DOHH2 (cell line): ENCODE measurements around the gene CEP152.
A peak's percentile ranks its signal among the peaks of the same experiment; 100 is the strongest.

ENCODE experiments used
- H3F3A ChIP-seq: fragments of 200-600 bp; sonication (generic), shearing (Covaris generic); 2 replicates; pipeline ENCODE4 v1.6.0; 2016; ENCODE audit warnings: antibody characterized with exemption, mild to moderate bottlenecking; ENCODE audit not compliant: control insufficient read depth, insufficient read depth
- H3K27ac ChIP-seq: fragments of 200-600 bp; sonication (generic); 2 replicates; pipeline ENCODE4 v1.5.1; 2014; ENCODE audit warnings: low read depth, mild to moderate bottlenecking, low read length, moderate library complexity
- H3K27me3 ChIP-seq: fragments of 200-600 bp; sonication (generic); 2 replicates; pipeline ENCODE4 v1.6.1; 2014; ENCODE audit warnings: mild to moderate bottlenecking, low read length, mixed read lengths; ENCODE audit not compliant: control insufficient read depth
- H3K36me3 ChIP-seq: fragments of 200-600 bp; sonication (generic); 2 replicates; pipeline ENCODE4 v1.6.1; 2014; ENCODE audit warnings: mild to moderate bottlenecking, low read length, moderate library complexity, mixed read lengths; ENCODE audit not compliant: control insufficient read depth
- H3K4me1 ChIP-seq: fragments of 200-600 bp; sonication (generic); 2 replicates; pipeline ENCODE4 v1.6.1; 2014; ENCODE audit warnings: mild to moderate bottlenecking, low read length, mixed read lengths; ENCODE audit not compliant: control insufficient read depth
- H3K4me2 ChIP-seq: fragments of 200-600 bp; sonication (generic); 2 replicates; pipeline ENCODE4 v1.6.0; 2014; ENCODE audit warnings: mild to moderate bottlenecking, low read length, moderate library complexity
- H3K4me3 ChIP-seq: fragments of 200-600 bp; sonication (generic); 2 replicates; pipeline ENCODE4 v1.5.1; 2014; ENCODE audit warnings: mild to moderate bottlenecking, low read length, mixed read lengths
- H3K79me2 ChIP-seq: fragments of 200-600 bp; sonication (generic); 2 replicates; pipeline ENCODE4 v1.6.1; 2014; ENCODE audit warnings: mild to moderate bottlenecking, low read length, mixed read lengths; ENCODE audit not compliant: control insufficient read depth
- H3K9me2 ChIP-seq: fragments of 200-600 bp; sonication (generic); replicated peaks from 2 replicates; pipeline ENCODE4 v1.6.1; 2014; ENCODE audit warnings: mild to moderate bottlenecking, low read length, mixed read lengths; ENCODE audit not compliant: control insufficient read depth
- H3K9me3 ChIP-seq: fragments of 200-600 bp; sonication (generic); 2 replicates; pipeline ENCODE4 v1.6.1; 2014; ENCODE audit warnings: antibody characterized with exemption, low read length, mixed read lengths; ENCODE audit not compliant: control insufficient read depth, insufficient read depth
- H4K20me1 ChIP-seq: fragments of 200-600 bp; sonication (generic); 2 replicates; pipeline ENCODE4 v1.6.0; 2014; ENCODE audit warnings: low read depth, mild to moderate bottlenecking, antibody characterized with exemption, low read length, moderate library complexity; ENCODE audit not compliant: control insufficient read depth, insufficient read depth
- EZH2phosphoT487 ChIP-seq: fragments of 200-600 bp; sonication (generic); IDR thresholded peaks from 2 replicates; pipeline ENCODE4 v1.6.1; 2017; ENCODE audit warnings: borderline replicate concordance, mild to moderate bottlenecking, antibody characterized with exemption, low read length, moderate library complexity, mixed read lengths
- TF ChIP-seq, protein P1 (sequence below): fragments of 200-600 bp; sonication (generic); IDR thresholded peaks from one replicate; pipeline ENCODE4 v1.5.1; 2014; ENCODE audit warnings: antibody characterized with exemption, mild to moderate bottlenecking, low read depth, low read length; ENCODE audit not compliant: poor library complexity, severe bottlenecking

CEP152 gene

DNA sequence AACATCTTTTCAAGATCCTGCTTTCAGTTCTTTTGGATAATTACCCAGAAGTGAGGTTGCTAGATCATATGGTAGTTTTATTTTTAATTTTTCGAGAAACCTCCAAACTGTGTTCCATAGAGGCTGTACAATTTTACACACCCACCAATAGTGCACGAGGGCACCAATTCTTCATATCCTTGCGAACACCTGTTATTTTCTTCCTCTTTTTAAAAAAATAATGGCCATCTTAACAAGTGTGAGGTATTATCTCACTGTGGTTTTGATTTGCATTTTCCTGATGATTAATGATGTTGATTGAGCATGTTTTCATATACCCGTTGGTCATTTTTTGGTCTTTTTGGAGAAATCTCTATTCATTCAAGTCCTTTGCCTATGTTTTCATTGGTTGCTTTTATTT, 17.6 kb upstream of the CEP152 start:
- no peak overlapping the region for H3K27ac ChIP-seq
- no peaks in the 10 kb centered on the region for H3K79me2 ChIP-seq

DNA sequence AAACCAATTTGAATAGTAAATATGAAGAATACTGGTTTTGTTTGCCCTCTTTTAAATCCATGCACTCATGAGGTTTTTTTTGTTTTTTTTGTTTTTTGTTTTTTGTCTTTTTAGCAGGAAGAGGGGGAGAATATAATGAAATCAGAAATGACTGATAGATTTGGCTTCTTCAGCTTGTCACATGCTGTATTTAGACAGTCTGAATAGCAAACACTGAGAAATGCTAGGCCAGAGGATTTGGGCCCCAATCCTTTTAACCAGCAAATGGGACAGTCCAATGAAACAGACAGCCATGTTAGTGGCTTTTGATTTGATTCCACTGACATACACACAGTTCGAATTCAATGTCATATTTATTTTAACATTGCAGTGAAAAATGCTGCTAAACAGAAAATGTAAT, 14.2 kb upstream of the CEP152 start:
- no peaks in the 10 kb centered on the region for H3K36me3 ChIP-seq
- H3K4me3 ChIP-seq, result no peak overlapping the region
- no peak overlapping the region for H3K4me2 ChIP-seq
- no peaks in the 10 kb centered on the region for H3F3A ChIP-seq
- H4K20me1 ChIP-seq, result no peaks in the 10 kb centered on the region
- no peaks in the 10 kb centered on the region for H3K9me2 ChIP-seq
- H3K4me1 ChIP-seq, result peaks cover 12% of the 10 kb centered on the region
- TF ChIP-seq EZH2phosphoT487, result no peak
- H3K9me3 ChIP-seq, result no peaks in the 10 kb centered on the region
- no peaks in the 10 kb centered on the region for H3K79me2 ChIP-seq
- no peaks in the 10 kb centered on the region for H3K27me3 ChIP-seq
- H3K27ac ChIP-seq, result no peak overlapping the region

More for the DNA sequence above, 17.6 kb upstream of the CEP152 start:
- H3K36me3 ChIP-seq, result no peaks in the 10 kb centered on the region
- H3K27me3 ChIP-seq, result no peaks in the 10 kb centered on the region
- peaks cover 12% of the 10 kb centered on the region for H3K4me1 ChIP-seq
- H3K9me2 ChIP-seq, result no peaks in the 10 kb centered on the region
- TF ChIP-seq, protein P1, sequence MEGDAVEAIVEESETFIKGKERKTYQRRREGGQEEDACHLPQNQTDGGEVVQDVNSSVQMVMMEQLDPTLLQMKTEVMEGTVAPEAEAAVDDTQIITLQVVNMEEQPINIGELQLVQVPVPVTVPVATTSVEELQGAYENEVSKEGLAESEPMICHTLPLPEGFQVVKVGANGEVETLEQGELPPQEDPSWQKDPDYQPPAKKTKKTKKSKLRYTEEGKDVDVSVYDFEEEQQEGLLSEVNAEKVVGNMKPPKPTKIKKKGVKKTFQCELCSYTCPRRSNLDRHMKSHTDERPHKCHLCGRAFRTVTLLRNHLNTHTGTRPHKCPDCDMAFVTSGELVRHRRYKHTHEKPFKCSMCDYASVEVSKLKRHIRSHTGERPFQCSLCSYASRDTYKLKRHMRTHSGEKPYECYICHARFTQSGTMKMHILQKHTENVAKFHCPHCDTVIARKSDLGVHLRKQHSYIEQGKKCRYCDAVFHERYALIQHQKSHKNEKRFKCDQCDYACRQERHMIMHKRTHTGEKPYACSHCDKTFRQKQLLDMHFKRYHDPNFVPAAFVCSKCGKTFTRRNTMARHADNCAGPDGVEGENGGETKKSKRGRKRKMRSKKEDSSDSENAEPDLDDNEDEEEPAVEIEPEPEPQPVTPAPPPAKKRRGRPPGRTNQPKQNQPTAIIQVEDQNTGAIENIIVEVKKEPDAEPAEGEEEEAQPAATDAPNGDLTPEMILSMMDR, result no peak
- TF ChIP-seq EZH2phosphoT487, result no peak
- no peaks in the 10 kb centered on the region; the same call in 1 of the 2 replicates for H3K9me3 ChIP-seq
- H3K4me2 ChIP-seq, result peak overlapping the region; percentile 35
- H3F3A ChIP-seq, result no peaks in the 10 kb centered on the region
- H3K4me3 ChIP-seq, result no peak overlapping the region; the same call in 1 of the 2 replicates
- H4K20me1 ChIP-seq, result no peaks in the 10 kb centered on the region

DNA sequence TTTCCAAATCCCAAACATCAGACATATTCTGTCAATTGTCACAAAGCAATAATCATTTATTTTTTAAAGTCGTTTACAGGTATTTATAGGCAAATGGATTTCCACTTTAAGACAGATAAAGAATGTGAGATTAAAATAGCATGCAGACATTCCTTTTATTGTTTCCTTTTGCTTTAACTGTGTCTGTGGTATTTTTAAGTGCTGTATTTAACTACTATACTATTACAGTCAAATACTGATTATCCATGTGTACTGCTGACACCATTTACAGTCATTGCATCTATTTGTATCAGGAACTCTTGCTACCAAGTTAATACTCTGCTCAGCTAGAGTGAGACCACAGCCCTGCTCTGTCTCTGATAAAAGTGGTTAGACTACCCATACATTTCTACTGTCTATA, 12.8 kb upstream of the CEP152 start:
- Histone ChIP-seq H3K4me1 (peaks cover 8% of the 10 kb centered on the region), H4K20me1 (no peaks in the 10 kb centered on the region), H3K27ac (no peak overlapping the region), H3K9me3 (no peaks in the 10 kb centered on the region), H3K36me3 (no peaks in the 10 kb centered on the region), H3K9me2 (no peaks in the 10 kb centered on the region), H3K4me2 (no peak overlapping the region), H3K79me2 (no peaks in the 10 kb centered on the region), H3K4me3 (no peak overlapping the region), H3K27me3 (no peaks in the 10 kb centered on the region), H3F3A (no peaks in the 10 kb centered on the region)
- no peak for TF ChIP-seq EZH2phosphoT487
- TF ChIP-seq, protein P1, result no peak

DNA sequence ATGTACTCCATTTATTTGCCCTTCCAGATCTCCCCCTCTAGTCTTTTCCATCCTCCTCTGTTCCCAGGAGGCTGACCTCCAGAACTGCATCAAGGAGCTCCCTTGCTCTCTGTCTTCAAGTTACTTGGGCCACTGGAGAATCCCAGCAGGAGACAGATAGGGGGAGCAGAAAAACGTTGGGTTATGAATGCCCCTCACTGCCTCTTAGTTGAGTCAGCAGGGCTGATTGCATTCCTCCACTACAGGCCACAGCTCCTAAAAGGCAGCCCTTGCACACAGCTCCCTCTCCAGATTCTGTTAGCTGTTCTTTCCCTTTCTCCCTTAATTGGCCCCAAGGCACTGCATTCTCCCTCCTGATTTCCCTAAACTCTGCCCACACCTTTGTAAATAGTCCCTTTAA, 12.4 kb upstream of the CEP152 start:
- Histone ChIP-seq H3K4me3 (no peak overlapping the region), H3K9me2 (no peaks in the 10 kb centered on the region), H4K20me1 (no peaks in the 10 kb centered on the region), H3K4me1 (peaks cover 3% of the 10 kb centered on the region), H3K27ac (no peak overlapping the region), H3K79me2 (no peaks in the 10 kb centered on the region), H3K4me2 (no peak overlapping the region), H3K9me3 (no peaks in the 10 kb centered on the region), H3F3A (no peaks in the 10 kb centered on the region), H3K36me3 (no peaks in the 10 kb centered on the region), H3K27me3 (no peaks in the 10 kb centered on the region)
- TF ChIP-seq, protein P1, result no peak
- TF ChIP-seq EZH2phosphoT487, result no peak
